Fibroblast of lung (primary cell): ENCODE measurements around the gene SLC22A7. TPM values are rescaled to one million over a fixed set of nuclear protein-coding genes. Genes with fewer than 3 reads are reported as not detected.

Experiments
- DNase-seq, 2 donors: peaks; one replicate each; pipeline versions ENCODE4 v3.0.0 to v3.0.0-alpha.2; 2010; ENCODE audit warnings: low read depth in 2 of 2
- H2AFZ ChIP-seq: 2 replicates; pipeline ENCODE4 v1.5.1; 2012; ENCODE audit warnings: low read length, control low read depth, inconsistent platforms
- H3K27ac ChIP-seq: 2 replicates; pipeline ENCODE4 v1.5.1; 2011; ENCODE audit warnings: low read length, control low read depth; ENCODE audit not compliant: insufficient read depth
- H3K27me3 ChIP-seq: 2 replicates; pipeline ENCODE4 v1.5.1; 2011; ENCODE audit warnings: mild to moderate bottlenecking, low read length; ENCODE audit not compliant: control insufficient read depth, insufficient read depth
- H3K36me3 ChIP-seq: 2 replicates; pipeline ENCODE4 v1.5.1; 2011; ENCODE audit warnings: low read length; ENCODE audit not compliant: control insufficient read depth, insufficient read depth
- H3K4me1 ChIP-seq: 2 replicates; pipeline ENCODE4 v1.5.1; 2011; ENCODE audit warnings: low read length; ENCODE audit not compliant: control insufficient read depth, insufficient read depth; ENCODE audit errors: extremely low read depth
- H3K4me2 ChIP-seq: 2 replicates; pipeline ENCODE4 v1.5.1; 2011; ENCODE audit warnings: low read length, control low read depth; ENCODE audit not compliant: insufficient read depth; ENCODE audit errors: extremely low read depth
- H3K4me3 ChIP-seq, 4 experiments: fragments of 200-600 bp in 1 of 4; sonication (generic) in 1 of 4; replicated peaks in 1 of 4; 2 replicates each; pipeline ENCODE4 v1.5.1; 2011 to 2016; ENCODE audit warnings: low read length in 4 of 4, low read depth in 3 of 4, mild to moderate bottlenecking in 3 of 4, control low read depth in 2 of 4, inconsistent platforms in 1 of 4, mixed read lengths in 1 of 4; ENCODE audit not compliant: insufficient read depth in 1 of 4; ENCODE audit errors: control extremely low read depth in 1 of 4
- H3K79me2 ChIP-seq: 2 replicates; pipeline ENCODE4 v1.5.1; 2012; ENCODE audit warnings: mild to moderate bottlenecking, low read length, inconsistent platforms; ENCODE audit not compliant: control insufficient read depth, insufficient read depth
- H3K9ac ChIP-seq: 2 replicates; pipeline ENCODE4 v1.5.1; 2011; ENCODE audit warnings: mild to moderate bottlenecking, low read length, control low read depth; ENCODE audit not compliant: insufficient read depth
- H3K9me3 ChIP-seq: 2 replicates; pipeline ENCODE4 v1.5.1; 2012; ENCODE audit warnings: low read depth, low read length; ENCODE audit not compliant: control insufficient read depth, insufficient read depth
- H4K20me1 ChIP-seq: 2 replicates; pipeline ENCODE4 v1.5.1; 2011; ENCODE audit warnings: low read length; ENCODE audit not compliant: control insufficient read depth, insufficient read depth; ENCODE audit errors: extremely low read depth
- EZH2 ChIP-seq: IDR thresholded peaks from 2 replicates; pipeline ENCODE4 v1.5.1; 2012; ENCODE audit warnings: low read length, control low read depth, mild to moderate bottlenecking; ENCODE audit errors: missing control alignments
- polyA plus RNA-seq, 2 donors: library from polyadenylated mRNA; depleted of rRNA in 1 of 2; stranded (reverse) in 1 of 2; unstranded in 1 of 2; fragments of >200 nt; gene quantifications; 2 replicates each; pipeline ENCODE4 v1.2.1, GENCODE V29; 2011 to 2012; ENCODE audit warnings: missing spikeins in 1 of 2
- total RNA-seq: library from RNA; depleted of rRNA; stranded (reverse); fragments of >200 nt; gene quantifications from 2 replicates; pipeline ENCODE4 v1.2.1, GENCODE V29; 2014
- TF ChIP-seq, protein P1 (sequence below), 2 donors: IDR thresholded peaks in 1 of 2; conservative IDR thresholded peaks in 1 of 2; 1 replicate in 1 of 2; 2 replicates in 1 of 2; pipeline ENCODE4 v1.5.1; 2011 to 2012; ENCODE audit warnings: low read length in 2 of 2, control low read depth in 1 of 2, inconsistent platforms in 1 of 2, low read depth in 1 of 2, mild to moderate bottlenecking in 1 of 2

Gene SLC22A7
- total and polyA plus RNA-seq, 2 donors (not counting 1 experiment from before 2014, with no cell fraction given) = not detected

DNA sequence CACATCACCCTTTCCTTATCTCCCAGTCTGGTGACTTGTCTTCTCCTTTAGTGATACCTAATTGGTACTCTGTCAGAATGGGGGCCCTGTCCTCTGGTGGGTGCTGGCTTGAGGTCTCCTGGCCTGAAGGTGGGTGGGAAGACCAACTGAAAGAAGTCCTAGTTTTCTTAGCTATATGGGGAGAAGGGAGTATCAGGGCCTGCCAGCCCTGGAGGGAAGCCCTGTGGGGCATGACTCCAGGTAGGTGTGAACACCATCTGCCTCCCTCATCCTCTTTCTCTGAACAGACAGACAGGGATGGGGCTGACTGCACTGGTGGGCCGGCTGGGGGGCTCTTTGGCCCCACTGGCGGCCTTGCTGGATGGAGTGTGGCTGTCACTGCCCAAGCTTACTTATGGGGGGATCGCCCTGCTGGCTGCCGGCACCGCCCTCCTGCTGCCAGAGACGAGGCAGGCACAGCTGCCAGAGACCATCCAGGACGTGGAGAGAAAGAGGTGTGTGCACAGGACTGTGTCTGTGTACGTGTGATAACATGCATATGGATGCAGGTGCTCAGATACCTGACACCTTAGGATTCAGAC lies 5.8 kb downstream of the SLC22A7 start:
- TF ChIP-seq, protein P1, sequence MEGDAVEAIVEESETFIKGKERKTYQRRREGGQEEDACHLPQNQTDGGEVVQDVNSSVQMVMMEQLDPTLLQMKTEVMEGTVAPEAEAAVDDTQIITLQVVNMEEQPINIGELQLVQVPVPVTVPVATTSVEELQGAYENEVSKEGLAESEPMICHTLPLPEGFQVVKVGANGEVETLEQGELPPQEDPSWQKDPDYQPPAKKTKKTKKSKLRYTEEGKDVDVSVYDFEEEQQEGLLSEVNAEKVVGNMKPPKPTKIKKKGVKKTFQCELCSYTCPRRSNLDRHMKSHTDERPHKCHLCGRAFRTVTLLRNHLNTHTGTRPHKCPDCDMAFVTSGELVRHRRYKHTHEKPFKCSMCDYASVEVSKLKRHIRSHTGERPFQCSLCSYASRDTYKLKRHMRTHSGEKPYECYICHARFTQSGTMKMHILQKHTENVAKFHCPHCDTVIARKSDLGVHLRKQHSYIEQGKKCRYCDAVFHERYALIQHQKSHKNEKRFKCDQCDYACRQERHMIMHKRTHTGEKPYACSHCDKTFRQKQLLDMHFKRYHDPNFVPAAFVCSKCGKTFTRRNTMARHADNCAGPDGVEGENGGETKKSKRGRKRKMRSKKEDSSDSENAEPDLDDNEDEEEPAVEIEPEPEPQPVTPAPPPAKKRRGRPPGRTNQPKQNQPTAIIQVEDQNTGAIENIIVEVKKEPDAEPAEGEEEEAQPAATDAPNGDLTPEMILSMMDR (conservative IDR thresholded peaks at IDR 0.05 in 1 of 2, IDR thresholded peaks at IDR 0.05 in 1 of 2; ENCODE audit: low read depth in 1 of 2, low read length in 2 of 2) = no peak
- TF ChIP-seq EZH2 = no peak
- H2AFZ ChIP-seq = no peak overlapping the region
- no peaks in the 10 kb centered on the region for H3K79me2 ChIP-seq
- peaks cover 27% of the 10 kb centered on the region for H3K27me3 ChIP-seq
- no peaks in the 10 kb centered on the region for H3K9me3 ChIP-seq
- no peaks in the 10 kb centered on the region for H3K36me3 ChIP-seq
- H3K4me3 ChIP-seq = no peak overlapping the region
- DNase-seq = no peak
- no peak overlapping the region for H3K4me2 ChIP-seq
- H4K20me1 ChIP-seq = no peaks in the 10 kb centered on the region
- no peak overlapping the region for H3K9ac ChIP-seq
- no peak overlapping the region for H3K27ac ChIP-seq
- H3K4me1 ChIP-seq = peaks cover under 1% of the 10 kb centered on the region

DNA sequence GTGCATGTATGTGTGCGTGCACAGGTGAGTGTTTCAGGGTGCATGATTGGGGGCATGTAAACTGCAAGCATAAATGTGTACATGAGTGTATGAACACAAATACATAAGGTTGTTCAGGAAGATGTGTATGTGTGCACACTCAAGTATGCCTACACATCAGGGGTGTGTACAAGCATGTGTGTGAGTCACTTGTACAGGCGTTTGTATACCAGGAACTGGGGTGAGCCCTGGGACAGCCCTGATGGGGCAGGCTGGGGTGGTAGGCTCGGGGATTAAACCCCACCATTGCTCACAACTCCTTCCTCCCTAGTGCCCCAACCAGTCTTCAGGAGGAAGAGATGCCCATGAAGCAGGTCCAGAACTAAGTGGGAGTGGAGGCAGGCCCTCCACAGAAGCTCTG lies 6.3 kb downstream of the SLC22A7 start:
- no peak overlapping the region for H3K9ac ChIP-seq
- H3K4me1 ChIP-seq = peaks cover 2% of the 10 kb centered on the region
- H3K4me3 ChIP-seq = no peak overlapping the region
- H4K20me1 ChIP-seq = no peaks in the 10 kb centered on the region
- no peak overlapping the region for H2AFZ ChIP-seq
- H3K27me3 ChIP-seq = peaks cover 30% of the 10 kb centered on the region
- no peak overlapping the region for H3K27ac ChIP-seq
- H3K79me2 ChIP-seq = no peaks in the 10 kb centered on the region
- H3K36me3 ChIP-seq = no peaks in the 10 kb centered on the region
- H3K4me2 ChIP-seq = no peak overlapping the region
- H3K9me3 ChIP-seq = no peaks in the 10 kb centered on the region
- no peak for DNase-seq
- TF ChIP-seq, protein P1 (conservative IDR thresholded peaks at IDR 0.05 in 1 of 2, IDR thresholded peaks at IDR 0.05 in 1 of 2; ENCODE audit: low read depth in 1 of 2, low read length in 2 of 2) = no peak
- TF ChIP-seq EZH2 = no peak

DNA sequence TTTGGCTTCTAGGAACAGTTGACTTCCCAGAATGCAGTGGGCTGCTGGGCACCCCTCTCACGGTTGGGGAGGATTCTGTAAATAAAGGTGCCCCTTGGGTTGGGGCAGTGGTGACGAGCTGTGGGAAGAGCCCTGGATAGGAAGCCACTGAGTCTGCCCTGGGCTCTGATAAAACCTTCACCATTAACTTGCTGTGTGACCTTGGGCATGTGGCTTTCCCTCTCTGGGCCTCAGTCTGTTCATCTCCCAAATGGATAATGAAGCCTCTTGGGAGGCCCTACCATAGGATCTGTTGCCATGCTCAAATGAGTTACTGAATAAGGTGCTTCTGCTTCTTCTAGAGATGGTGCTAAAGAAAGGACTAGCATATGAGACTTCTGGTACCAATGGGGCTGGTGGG lies 6.8 kb downstream of the SLC22A7 start:
- DNase-seq = no peak
- Histone ChIP-seq H4K20me1 (no peaks in the 10 kb centered on the region), H3K4me3 (no peak overlapping the region), H3K4me2 (no peak overlapping the region), H3K4me1 (peaks cover 2% of the 10 kb centered on the region), H3K79me2 (no peaks in the 10 kb centered on the region), H3K9me3 (no peaks in the 10 kb centered on the region), H3K27ac (no peak overlapping the region), H2AFZ (no peak overlapping the region), H3K27me3 (peaks cover 26% of the 10 kb centered on the region), H3K9ac (no peak overlapping the region), H3K36me3 (no peaks in the 10 kb centered on the region)
- TF ChIP-seq, protein P1 (conservative IDR thresholded peaks at IDR 0.05 in 1 of 2, IDR thresholded peaks at IDR 0.05 in 1 of 2; ENCODE audit: low read depth in 1 of 2, low read length in 2 of 2) = no peak
- TF ChIP-seq EZH2 = no peak
